Stimulated activated CD8-positive, alpha-beta memory T cell treated with anti-CD3 and anti-CD28 coated beads, Interleukin-12 subunit alpha, Interleukin-12 subunit beta, amount 100 ng/mL, for 4 hours (primary cell): ENCODE results near the gene ZMYND8.
"Not testable (repeated sequence)": the region's sequence is repeated elsewhere in the genome, so short reads cannot be mapped to it uniquely, and the experiment has no call there.

Experiments
- DNase-seq: peaks from one replicate; pipeline ENCODE4 v3.0.0-alpha.2; 2020; ENCODE audit warnings: low read depth

Gene ZMYND8

DNA sequence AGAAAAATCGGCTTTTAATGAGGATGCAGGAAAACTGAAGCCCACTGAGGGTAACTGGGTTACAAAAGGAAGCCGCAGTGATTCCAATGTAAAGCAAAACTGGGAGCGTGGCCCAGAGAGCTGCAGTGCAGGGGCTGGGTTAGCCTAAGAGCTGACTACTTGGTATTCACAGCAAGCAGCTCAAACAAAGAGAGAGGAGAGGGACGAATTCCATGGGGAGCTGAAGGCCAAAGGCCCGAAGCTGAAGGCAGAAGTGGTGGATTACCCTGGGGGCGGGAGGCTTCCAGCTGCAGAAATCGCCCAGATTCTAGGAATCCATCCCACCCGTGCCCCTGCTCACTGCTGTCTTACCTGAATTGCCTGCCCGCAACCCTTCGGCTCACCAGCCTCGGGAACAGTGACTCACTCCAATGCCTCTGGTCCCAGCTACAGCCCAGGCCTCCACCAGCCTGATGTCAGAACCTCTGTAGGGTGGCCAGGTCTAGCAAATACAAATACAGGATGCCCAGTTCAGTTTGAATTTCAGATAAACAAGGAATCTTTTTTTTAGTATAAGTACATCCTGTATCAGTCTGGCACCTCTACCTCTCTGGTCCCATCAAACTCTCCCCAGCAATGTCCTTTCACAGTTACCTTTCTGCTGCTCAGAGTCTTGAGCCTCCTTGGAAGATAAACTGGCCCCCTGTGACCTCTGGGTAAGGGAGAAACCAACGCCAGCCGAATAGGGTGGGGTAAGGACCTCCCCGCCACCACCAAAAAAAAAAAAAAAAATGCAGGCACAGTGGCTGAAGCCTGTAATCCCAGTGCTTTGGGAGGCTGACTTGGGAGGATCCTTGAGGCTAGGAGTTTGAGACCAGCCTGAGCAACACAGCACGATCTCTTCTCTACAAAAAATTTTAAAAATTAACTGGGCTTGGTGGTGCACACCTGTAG is 14.6 kb upstream of the ZMYND8 start:
- no peak for DNase-seq

DNA sequence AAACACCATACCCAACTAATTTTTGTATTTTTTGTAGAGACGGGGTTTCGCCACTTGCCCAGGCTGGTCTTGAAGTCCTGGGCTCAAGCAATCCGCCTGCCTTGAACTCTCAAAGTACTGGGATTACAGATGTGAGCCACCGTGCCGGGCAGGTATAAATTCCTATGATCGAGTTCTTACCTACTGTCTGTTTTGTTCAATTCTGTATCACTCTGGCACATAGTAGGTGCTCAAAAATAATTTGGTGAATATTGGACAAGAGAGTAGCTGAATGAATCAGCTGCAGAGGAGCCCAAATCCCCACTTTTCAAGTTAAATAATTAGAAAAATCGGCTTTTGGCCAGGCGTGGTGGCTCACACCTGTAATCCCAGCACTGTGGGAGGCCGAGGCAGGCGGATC is 13.7 kb upstream of the ZMYND8 start:
- DNase-seq = no peak

DNA sequence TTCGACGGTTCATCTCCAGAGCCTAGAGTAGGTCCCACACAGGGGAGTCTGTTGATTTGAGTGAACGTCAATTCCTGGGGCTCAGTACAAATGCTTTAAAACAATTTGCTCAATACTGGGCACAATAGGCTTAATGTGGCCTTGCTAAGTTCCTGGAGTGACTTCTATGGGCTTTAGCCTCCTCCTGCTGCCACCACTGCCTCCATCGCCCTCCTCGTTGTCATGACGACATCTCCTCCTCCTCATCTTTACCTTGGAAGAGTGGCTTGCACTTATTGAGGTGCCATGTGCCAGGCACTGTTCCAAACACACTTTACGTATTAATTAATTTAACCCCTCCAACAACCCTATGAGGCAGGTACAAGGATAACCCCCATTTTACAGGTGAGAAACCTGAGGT is 11.8 kb upstream of the ZMYND8 start:
- DNase-seq = no peak

DNA sequence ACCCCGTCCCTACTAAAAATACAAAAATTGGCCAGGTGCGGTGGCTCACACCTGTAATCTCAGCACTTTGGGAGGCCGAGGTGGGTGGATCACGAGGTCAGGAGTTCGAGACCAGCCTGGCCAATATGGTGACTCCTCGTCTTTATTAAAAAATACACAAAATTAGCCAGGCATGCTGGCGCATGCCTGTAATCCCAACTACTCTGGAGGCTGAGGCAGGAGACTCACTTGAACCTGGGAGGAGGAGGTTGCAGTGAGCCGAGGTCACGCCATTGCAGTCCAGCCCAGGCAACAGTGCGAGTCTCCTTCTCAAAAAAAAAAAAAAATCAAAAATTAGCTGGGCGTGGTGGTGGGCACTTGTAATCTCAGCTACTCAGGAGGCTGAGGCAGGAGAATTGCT is 9.8 kb upstream of the ZMYND8 start:
- not testable (repeated sequence) for DNase-seq

DNA sequence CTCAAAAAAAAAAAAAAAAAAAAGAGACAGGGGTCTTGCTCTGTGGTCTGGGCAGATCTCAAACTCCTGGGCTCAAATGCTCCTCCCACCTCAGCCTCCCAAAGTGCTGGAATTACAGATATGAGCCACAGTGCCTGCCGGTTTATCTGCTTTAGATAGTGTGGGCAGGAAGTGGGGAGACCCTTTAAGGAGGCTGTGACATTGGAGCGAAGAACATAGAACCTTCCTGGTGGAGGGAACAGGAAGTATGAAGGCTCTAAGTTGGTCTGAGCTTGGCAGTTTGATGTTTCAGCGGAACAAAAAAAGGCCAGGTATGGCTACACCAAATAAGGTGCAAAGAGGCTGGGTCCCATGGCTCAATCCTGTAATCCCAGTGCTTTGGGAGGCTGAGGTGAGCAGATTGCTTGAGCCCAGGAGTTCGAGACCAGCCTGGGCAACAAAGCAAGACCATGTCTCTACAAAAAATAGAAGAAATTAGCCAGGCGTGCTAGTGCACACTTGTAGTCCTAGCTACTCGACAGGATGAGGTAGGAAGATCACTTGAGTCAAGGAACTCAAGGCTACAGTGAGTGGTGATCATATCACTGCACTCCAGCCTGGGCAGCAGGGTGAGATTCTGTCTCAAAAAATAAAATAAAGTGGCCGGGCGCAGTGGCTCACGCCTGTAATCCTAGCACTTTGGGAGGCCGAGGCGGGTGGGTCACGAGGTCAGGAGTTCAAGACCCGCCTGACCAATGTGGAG is 8.7 kb upstream of the ZMYND8 start:
- no peak for DNase-seq

DNA sequence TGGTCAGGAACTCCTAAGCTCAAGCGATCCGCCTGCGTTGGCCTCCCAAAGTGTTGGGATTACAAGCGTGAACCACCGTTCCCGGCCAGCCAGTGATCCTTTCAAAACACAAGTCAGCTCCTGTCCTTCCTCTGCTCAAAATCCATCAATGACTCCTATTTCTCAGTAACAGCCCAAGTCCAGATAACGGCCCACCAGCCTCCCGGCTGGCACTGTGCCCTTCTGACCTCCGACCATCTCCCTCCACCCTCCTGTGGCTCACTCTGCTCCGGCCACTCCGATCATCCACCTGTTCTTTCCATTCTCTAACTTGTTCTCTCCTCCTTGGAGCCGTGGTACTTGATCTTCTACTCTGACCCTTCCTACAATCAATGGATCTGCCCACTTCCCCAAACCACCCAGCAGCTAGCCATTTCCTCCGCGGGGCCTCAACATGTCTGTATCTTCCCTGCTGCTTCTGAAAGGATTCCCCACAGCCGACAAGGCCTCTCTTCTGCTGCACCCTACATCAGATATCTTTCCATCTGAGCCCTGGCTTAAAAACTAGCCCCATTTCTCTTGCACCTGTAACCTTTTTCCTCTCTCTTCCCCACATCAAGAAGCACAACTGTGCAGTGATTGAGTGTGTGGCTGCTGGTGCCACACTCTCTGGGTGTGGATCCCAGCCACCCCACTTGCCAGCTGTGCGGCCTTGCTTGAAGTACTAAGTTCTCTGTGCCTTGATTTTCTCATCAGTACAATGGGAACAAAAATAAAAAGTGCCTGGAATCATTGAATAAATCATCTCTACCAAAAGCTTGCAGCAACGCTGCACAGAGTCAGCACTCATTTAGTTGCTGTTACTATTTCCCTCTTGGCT is 6.1 kb upstream of the ZMYND8 start:
- DNase-seq = no peak

DNA sequence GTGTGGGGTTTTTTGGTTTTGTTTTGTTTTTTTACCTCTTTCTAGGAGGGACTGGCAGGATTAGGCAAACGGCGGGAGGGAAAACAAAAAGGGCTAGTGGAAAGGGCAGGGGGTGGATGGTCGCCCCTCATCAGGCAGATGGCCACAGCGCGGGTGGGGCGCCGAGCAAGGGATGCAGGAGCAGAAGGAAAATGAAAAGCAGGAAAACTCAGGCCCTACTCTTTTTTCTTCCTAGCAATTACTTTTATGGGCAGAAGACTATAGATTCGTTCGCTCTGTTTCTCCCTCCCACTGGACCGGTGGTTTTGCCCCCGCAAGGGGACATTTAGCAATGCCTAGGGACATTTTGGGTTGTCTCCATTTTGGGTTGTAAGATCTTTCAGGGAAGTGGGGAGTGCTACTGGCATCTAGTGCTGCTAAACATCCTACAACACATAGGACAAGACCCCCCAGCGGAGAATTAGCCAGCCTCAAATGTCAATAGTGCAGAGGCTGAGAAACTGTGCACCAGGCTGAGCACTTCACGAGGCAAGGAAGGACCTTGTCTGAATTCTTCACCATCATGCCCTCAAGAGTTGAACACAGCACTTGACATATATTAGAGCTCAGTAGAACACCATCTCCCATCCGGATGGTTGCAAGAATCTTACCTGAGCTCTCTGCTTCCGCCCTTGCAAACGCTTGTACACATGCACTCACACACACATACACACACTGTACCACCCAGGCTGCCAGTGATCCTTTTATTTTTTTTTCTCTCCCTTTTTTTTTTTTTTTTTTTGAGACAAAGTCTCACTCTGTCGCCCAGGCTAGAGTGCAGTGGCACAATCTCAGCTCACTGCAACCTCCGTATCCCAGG is 4.8 kb upstream of the ZMYND8 start:
- DNase-seq = no peak

DNA sequence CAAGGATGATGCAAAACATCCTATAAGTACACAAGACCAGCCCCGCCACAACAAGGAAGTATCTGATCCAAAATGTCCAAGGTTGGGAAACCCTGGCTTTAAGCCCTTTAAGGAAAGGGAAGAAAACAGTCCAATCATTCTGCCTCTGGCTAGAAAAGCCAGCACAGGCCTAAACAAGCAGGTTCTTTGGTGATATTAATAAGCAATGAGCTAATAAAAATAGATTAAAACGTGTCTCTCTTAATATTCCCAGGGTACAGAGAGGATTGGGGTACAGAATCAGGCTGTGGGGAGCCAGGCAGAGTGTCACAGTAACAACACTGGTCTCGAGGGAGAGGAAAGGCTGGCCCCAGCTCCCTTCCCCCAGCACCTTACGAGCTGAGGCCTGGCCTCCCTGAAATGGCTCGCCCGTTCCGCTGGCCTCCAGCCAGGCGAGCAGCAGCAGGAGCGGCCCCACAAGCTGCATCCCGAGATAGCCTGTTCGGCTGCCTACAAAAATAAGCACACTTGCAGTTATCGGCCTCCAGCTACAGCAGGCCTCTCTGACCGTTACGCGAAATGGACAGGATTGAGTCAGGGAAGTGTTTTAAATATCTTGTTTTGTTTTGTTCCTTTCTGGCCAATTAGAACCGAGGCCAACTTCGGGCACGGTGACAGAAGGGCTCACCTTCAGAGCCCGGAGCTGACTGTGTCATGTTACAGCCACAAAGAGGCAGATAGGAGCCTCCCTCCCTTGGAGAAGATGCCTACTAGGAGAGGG is 4.0 kb upstream of the ZMYND8 start:
- DNase-seq = no peak

DNA sequence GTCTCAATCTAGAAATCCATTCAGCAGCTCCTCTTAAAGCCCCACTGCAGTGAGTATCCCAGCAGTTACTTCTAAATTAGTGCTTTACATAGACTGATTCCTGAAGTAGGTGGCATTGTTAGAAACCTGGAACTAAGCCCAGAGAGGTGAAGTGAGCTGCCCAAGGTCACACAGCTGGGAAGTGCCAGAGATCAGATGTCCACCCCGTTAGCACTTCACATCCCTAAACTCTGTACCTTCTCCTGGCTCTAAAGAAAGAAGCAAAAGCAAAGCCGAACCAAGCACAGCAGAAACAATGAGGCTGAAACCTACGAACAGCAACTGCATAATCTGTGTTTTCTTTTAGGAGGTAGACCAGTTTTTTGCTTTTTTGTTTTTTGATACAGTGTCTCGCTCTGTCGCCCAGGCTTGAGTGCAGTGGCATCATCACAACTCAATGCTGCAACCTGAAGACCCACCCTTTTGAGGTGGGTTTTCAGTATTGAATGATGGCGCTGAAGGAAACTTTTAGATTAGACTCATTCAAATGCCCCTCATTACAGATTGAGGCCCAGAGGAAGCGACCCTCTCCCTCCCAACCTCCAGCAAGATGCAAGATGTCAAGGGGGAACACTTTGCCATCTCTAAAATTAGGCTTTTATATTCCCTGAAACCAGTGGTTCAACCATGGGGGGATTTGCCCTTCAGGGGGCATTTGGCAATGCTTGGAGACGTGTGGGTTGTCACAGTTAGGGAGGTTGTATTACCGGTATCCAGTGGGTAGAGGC is 3.2 kb upstream of the ZMYND8 start:
- DNase-seq = no peak

DNA sequence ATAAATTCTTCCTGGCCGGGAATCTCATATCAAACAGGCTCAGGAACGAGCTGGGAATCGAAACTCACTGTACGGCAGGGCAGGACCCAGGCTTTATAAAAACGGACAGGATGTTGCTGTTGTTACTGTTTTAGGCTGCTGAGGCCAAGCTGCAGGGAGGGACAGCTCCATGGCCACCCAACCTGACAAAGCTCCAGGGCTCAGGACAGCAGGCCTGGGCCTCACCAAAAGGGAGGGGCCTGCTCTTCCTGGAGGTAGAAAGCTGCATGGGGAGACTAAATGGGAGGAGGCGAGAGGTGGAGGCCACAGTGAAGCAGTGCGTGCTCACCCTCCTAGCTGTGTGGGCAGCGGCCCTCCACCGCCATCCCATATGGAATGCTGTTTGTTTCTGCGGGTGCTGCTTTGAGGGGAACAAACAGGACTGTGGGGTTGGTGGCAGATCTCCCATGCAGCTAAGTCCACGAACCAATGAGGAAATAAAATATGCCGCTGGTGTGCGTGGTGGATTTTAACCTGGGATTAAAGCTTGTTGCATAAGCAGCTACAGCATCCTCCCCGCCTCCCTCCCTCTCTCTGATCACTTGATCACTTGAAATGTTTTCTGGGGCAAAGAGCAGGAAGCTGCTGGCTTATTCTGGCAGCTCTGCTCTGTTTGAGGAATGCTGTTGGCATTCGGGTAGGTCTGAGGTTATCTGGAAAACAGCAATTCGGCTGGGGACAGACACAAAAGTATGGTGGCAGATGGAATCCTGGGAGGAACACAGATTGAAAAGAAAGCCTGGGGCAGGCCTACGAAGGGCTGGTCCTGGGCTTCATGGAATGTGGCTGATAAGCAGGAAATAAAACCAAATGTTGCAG is 2.4 kb upstream of the ZMYND8 start:
- no peak for DNase-seq

DNA sequence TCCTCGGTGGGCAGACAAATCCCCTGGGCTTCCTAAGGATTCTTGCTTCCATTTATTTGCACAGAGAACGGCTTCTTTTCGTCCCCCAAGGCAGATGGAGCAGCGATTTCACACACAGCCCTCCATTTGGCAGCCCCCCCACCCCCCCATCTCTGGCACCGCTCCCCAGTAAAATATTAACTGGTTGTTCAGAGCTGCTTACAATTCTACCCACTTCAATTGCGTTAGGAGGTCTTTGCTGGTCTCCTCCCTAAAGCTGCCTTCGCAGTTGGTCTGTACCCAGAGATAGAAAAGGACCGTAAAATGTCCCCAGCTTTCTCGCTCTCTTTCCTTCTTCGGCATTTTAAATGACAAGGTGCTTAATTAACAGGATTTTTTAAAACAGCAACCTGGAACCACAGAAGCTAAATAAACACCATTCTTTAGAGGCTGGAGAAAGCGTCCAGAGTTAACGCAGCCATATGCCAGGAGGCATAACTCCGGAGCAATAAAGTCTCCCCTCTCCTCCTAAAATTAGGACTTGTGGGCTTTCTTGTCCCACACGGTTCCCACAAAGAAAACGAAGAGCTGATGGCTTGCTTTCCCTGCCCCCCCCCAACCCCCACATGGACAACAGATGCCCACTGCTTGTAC is 1.7 kb upstream of the ZMYND8 start:
- no peak for DNase-seq

DNA sequence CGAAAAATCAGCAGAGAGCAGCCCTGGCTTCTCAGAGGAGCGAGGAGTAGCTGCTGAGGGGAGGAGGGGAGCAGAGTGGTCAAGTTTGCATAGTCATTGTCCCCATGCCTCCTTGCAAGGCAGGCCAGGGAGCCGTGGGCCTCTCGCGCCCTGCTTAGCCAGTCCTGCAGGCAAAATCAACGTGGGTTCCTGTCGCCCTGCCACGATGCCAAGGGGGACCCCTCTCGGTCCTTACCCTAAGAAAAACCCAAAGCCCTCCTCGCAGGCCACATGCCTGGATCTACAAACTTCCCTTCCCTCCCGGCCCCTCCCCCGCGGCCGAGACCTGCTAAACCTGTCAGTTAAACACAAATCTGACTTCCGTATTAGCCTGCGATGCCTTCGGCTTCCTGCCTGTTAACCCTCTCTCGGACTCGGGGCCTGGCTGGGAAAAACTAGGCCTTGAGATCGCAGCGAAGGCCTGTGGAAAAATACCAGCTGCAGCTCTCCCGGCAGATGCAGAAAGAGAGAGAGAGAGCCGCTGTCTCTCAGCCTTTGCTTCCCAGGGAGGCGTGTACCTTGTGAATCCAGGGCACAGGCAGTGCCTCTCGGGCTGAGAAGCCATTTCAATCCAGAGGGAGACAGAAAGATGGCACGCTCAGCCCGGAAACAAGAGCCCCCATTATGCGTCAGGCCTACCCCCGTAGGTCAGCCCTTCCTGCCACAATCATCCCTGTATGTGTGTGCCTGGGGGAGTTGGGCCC is 968 bp upstream of the ZMYND8 start:
- DNase-seq = peak; percentile 26

DNA sequence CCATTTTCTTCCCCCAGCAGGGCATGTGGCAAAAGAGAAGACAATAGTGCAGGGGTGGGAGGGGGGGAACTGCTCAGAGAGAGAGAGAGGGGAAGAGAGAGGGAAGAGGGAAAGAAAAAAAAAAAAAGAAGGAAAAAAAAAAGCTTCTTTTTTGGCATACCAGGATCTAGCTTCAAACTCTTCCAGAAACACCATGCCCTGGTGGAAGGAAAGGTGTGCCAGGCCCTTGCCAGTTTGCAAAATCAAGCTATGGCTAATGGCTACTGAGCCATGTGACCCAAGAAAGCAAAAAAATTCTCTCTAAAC is 326 bp downstream of the ZMYND8 start:
- no peak for DNase-seq

DNA sequence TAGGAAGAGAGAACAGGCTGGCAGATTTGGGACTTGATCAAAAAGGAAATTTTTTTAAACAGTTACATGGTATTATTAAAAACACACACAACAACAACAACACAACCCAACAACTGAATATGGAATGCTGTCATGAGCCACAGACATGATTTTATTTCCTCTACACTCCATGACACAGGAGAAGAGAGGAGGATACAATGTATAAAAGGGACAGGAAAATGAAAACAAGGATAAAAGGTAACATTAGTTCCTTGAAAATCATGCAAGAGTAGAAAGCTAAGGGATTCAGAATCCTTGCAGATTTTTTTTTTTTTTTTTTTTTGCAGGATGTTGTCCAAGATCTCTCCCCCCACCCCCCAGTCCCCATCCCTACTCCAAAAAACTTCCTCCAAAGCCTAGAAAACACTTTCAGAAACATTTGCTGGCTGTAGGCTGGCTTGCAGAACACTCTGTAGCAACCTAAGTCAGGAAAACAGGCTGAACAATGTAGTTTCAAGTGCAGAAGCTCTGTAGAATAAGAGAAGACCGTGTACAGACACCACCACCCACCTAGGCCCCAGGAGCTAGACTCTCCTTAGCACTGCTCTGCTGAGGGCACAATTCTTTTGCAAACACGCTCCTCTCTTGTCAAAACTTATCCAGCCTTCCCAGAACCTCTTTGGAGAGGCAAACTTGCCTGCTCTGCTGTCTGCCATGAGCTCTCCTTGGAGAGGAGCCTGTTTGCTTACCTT is 845 bp downstream of the ZMYND8 start:
- DNase-seq = no peak

DNA sequence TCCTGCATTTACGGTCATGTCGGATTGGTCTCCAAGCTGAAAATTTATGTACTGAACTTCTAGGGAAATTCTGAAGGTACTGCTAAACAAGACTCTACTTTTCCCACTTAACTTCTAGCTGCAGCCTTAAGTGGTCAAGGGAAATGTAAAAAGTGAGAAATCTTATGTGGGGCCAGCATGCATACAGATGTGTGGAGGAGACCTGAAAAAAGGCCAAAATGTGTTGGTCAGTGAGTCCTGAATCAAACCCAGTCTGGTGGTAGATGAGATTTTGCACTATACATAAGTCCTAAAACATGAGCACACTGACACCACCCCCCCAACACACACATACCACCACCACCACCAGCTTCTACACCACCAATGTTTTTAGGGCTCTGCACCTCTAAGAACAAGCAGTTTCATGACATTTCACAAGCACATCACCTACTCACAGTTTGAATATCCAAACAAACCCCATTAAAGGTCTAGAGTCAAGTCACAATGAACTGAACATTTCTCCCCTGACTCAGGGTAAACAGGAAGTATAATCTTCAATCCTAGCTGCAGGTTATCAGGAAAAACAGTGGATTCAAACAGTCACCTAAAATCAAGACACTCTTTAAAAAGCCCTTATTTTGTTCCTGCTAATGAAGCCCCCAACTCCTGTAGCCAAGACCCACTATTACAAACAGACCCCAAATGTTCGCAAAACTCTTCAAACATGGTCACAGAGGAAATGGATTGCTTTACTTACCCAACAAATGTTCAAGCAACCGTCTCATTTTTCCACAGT is 1.6 kb downstream of the ZMYND8 start:
- DNase-seq = no peak

DNA sequence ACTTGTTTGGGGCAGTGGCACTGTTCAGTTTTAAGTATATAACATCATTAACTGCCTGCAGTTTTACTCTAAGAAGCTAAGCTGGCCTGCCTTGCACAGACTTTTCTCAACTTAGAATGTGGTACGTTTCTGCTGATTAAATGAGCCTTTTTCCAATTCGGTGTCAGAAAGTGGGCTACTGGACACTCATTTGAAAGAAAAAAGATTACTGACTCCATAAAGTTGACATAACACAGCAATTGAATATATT is 2.1 kb downstream of the ZMYND8 start:
- no peak for DNase-seq
